ENCODE measurements around the gene CKS1B. TPM values are rescaled to one million over a fixed set of nuclear protein-coding genes. Genes with fewer than 3 reads are reported as not detected.

Gene CKS1B
- total RNA-seq, 1 donor from 2014 or later = 143 TPM

- intact Hi-C loops (cut with micrococcal nuclease) = no loop called here
These were observed 35.9 kb downstream of the CKS1B start for GRCh38 chr1:155010211-155010918.

GRCh38 chr1:155011004-155011416 lies 36.5 kb downstream of the CKS1B start:
- intact Hi-C loops (cut with micrococcal nuclease) = no loop called here

- intact Hi-C loops (cut with micrococcal nuclease) = no loop called here
These were observed 37.0 kb downstream of the CKS1B start for GRCh38 chr1:155011437-155012025.

- intact Hi-C loops (cut with micrococcal nuclease) = no loop called here
These were observed 37.6 kb downstream of the CKS1B start for GRCh38 chr1:155012026-155012546.

DNA sequence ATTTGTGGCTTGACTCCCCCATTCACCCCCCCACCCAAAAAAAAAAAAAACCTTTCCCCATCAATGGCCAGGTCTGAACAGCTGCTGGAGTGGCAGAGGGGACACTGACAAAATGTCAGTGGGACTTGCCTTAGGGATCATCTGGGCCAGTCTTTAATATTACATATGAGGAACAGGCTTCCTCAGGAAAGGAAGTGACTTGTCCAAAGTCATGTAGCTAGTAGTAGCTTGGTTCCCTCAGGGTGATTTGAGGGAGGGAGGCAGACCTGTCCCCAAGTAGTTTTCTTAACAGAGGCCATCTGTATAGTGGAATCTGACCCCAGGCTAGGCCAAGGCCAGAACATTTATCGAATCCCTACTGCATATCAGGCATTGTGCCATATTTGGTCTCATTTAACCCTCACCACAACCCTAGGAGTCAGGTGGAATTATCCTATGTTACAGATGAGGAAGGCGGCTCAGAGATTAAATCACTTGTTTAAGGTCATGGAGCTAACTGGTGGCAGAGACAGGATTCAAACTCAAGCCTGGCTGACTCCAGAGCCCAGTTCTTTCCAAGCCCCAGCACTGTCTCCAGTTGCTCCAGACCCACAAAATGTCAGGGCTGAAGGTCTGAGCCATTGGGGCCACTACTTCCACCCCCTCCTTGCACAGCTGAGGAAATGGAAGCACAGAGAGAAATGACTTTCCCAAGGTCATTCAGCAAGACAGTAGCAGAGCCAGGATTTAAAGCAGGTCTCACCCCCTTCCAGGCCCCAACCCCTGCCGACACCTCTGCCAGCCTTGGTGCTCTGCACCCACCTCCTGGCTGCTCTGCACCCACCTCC lies 38.5 kb downstream of the CKS1B start:
- intact Hi-C loops (cut with micrococcal nuclease) = no loop called here

GRCh38 chr1:155013632-155014031 lies 39.2 kb downstream of the CKS1B start:
- intact Hi-C loops (cut with micrococcal nuclease) = no loop called here

DNA sequence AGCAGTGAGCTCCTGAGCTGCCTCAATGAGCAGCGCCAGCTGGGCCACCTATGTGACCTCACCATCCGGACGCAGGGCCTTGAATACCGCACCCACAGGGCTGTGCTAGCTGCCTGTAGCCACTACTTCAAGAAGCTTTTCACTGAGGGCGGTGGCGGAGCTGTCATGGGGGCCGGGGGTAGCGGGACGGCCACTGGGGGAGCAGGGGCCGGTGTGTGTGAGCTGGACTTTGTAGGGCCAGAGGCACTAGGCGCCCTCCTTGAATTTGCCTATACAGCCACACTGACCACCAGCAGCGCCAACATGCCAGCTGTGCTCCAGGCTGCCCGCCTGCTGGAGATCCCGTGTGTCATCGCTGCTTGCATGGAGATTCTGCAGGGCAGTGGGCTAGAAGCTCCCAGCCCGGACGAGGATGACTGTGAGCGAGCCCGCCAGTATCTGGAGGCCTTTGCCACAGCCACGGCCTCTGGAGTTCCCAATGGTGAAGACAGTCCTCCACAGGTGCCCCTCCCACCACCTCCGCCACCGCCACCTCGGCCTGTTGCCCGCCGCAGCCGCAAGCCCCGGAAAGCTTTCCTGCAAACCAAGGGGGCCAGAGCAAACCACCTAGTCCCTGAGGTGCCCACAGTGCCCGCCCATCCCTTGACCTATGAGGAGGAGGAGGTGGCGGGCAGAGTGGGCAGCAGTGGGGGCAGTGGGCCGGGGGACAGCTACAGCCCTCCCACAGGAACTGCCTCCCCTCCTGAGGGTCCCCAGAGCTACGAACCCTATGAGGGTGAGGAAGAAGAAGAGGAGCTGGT lies 40.4 kb downstream of the CKS1B start:
- intact Hi-C loops (cut with micrococcal nuclease) = no loop called here

GRCh38 chr1:155015527-155016230 lies 41.2 kb downstream of the CKS1B start:
- intact Hi-C loops (cut with micrococcal nuclease) = loop anchor here (2.0 kb wide), 2 partner anchors 33 to 55 kb away; partner anchors contain the start of genes FLAD1 and PYGO2

DNA sequence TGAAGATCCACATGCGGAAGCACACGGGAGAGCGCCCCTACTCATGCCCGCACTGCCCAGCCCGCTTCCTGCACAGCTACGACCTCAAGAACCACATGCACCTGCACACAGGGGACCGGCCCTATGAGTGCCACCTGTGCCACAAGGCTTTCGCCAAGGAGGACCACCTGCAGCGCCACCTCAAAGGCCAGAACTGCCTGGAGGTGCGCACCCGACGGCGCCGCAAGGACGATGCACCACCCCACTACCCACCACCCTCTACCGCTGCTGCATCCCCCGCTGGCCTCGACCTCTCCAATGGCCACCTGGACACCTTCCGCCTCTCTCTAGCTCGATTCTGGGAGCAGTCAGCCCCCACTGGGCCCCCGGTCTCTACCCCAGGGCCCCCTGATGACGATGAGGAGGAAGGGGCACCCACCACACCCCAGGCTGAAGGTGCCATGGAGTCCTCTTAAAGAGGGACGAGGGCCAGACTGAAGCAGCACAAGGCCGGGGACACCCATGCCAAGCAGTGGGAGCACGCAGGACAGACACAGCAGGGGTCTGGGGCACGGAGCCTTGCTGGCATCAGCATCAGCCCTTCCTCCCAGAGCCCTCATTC lies 41.9 kb downstream of the CKS1B start:
- intact Hi-C loops (cut with micrococcal nuclease) = loop anchor here (2.0 kb wide), 2 partner anchors 34 to 56 kb away; partner anchors contain the start of genes FLAD1 and PYGO2

GRCh38 chr1:155017041-155017945 lies 42.8 kb downstream of the CKS1B start:
- intact Hi-C loops (cut with micrococcal nuclease) = loop anchor here (1.0 to 2.0 kb wide), 3 partner anchors 18 to 56 kb away; partner anchors contain the start of genes FLAD1 and PYGO2

- intact Hi-C loops (cut with micrococcal nuclease) = loop anchor here (1.0 to 2.0 kb wide), 3 partner anchors 19 to 57 kb away; partner anchors contain the start of genes FLAD1 and PYGO2
These were observed 43.5 kb downstream of the CKS1B start for GRCh38 chr1:155017946-155018316.

- intact Hi-C loops (cut with micrococcal nuclease) = no loop called here
These were observed 44.3 kb downstream of the CKS1B start for GRCh38 chr1:155018617-155019348.

- intact Hi-C loops (cut with micrococcal nuclease) = no loop called here
These were observed 45.1 kb downstream of the CKS1B start for GRCh38 chr1:155019377-155020245.

DNA sequence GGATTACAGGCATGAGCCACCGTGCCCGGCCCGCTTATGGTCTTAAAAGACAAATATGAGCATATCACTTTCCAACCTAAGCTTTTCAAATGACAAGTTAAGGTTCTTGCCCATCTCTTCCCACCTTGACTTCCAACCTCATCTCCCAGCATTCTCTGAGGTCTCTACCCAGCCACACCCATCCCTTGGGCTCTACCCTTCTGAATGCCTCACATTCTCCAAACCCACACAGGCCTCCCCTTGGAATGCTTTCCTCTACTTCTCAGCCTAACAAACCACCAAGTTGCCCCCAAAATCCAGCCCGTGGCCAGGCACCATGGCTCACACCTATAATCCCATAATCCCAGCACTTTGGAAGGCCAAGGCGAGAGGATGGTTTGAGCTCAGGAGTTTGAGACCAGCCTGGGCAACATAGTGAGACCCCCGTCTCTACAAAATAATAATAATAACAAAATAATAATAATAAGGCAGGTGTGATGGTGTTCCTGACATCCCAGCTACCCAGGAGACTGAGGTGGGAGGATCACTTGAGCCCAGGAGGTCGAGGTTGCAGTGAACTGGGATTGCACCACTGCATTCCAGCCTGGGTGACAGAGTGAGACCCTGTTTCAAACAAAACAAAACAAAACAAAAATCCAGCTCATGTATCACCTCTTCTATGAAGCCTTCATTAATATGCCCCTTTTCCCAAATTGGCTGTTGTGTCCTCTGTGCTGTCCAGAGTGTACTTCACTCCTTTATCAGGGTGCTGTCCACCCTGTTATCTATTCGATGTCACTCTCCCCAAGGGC lies 47.9 kb downstream of the CKS1B start:
- intact Hi-C loops (cut with micrococcal nuclease) = no loop called here

DNA sequence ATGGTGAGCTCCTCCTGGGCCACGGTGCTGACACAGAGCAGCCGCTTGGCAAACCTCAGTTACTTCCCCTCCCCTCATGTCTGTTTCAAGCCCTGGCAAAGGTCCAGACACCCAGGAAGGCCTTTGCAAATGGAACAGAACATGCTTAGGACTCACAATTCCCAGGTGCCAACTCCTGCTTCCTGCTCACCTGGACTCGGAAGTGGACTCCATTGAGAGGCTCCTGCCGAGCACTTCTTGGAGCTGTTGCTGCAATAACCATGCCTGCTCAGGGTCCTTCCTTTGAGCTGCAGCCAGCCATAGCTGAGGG lies 48.4 kb downstream of the CKS1B start:
- intact Hi-C loops (cut with micrococcal nuclease) = no loop called here

DNA sequence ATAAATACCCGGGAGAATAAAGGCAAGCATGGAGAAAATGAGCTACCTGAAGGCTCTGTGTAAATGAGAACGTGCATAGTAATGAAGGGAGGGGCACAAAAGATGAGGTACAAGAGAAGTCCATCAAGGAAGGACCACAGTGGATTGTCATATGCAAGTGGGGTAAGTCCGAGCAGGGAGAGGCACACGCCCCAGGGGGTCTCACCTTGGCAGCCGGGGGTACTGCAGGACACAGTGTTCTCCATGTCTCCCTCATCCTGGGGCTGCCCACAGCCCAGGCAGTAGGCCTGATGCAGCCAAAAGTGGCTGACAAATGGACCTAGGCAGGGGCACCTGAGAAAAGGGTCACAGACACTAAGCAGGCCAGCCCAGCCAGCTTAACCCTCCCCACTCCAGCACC lies 49.1 kb downstream of the CKS1B start:
- intact Hi-C loops (cut with micrococcal nuclease) = no loop called here

All from T-helper 2 cell treated with Interferon-gamma antibody and Interleukin-4, amounts not matched to agents 100 ng/mL and 5 ng/mL, for 36 hours (primary cell).